Hepatocyte (in vitro differentiated cells): ENCODE data around the gene MSGN1. TPM values are rescaled to one million over a fixed set of nuclear protein-coding genes. Genes with fewer than 3 reads are reported as not detected.

Experiments used
- DNase-seq: peaks from one replicate; pipeline ENCODE4 v3.0.0-alpha.2; 2016; ENCODE audit warnings: low spot score
- H2AFZ ChIP-seq: fragments of 200-600 bp; sonication (generic); 2 replicates; pipeline ENCODE4 v1.6.0; 2016; ENCODE audit warnings: antibody characterized with exemption, mild to moderate bottlenecking
- H3K27ac ChIP-seq: fragments of 200-600 bp; sonication (generic); 2 replicates; pipeline ENCODE4 v1.5.1; 2016; ENCODE audit warnings: mild to moderate bottlenecking
- H3K27me3 ChIP-seq: fragments of 200-600 bp; sonication (generic); 2 replicates; pipeline ENCODE4 v1.6.1; 2016
- H3K36me3 ChIP-seq: fragments of 200-600 bp; sonication (generic); replicated peaks from 2 replicates; pipeline ENCODE4 v1.5.1; 2016; ENCODE audit warnings: low read depth; ENCODE audit not compliant: insufficient read depth
- H3K4me1 ChIP-seq: fragments of 200-600 bp; sonication (generic); 2 replicates; pipeline ENCODE4 v1.5.1; 2016; ENCODE audit warnings: mild to moderate bottlenecking, moderate library complexity; ENCODE audit not compliant: insufficient read depth
- H3K4me2 ChIP-seq: fragments of 200-600 bp; sonication (generic); 2 replicates; pipeline ENCODE4 v1.6.0; 2016
- H3K4me3 ChIP-seq: fragments of 200-600 bp; sonication (generic); 2 replicates; pipeline ENCODE4 v1.5.1; 2016; ENCODE audit warnings: mild to moderate bottlenecking
- H3K79me2 ChIP-seq: fragments of 200-600 bp; sonication (generic); 2 replicates; pipeline ENCODE4 v1.6.0; 2017; ENCODE audit warnings: mild to moderate bottlenecking
- H3K9me2 ChIP-seq: fragments of 200-600 bp; sonication (generic); replicated peaks from 2 replicates; pipeline ENCODE4 v1.6.0; 2017; ENCODE audit warnings: mild to moderate bottlenecking; ENCODE audit not compliant: insufficient read depth
- H3K9me3 ChIP-seq: fragments of 200-600 bp; sonication (generic); 2 replicates; pipeline ENCODE4 v1.5.1; 2016; ENCODE audit warnings: low read depth, mild to moderate bottlenecking
- H4K20me1 ChIP-seq: fragments of 200-600 bp; sonication (generic); 2 replicates; pipeline ENCODE4 v1.6.0; 2016; ENCODE audit warnings: mild to moderate bottlenecking; ENCODE audit not compliant: insufficient read depth, poor library complexity, severe bottlenecking
- CTCF ChIP-seq: fragments of 200-600 bp; sonication (generic); IDR thresholded peaks from 2 replicates; pipeline ENCODE4 v1.5.1; 2016; ENCODE audit warnings: antibody characterized with exemption, mild to moderate bottlenecking; ENCODE audit not compliant: poor library complexity
- EZH2 ChIP-seq: fragments of 200-600 bp; sonication (generic); IDR thresholded peaks from 2 replicates; pipeline ENCODE4 v1.6.1; 2016; ENCODE audit warnings: antibody characterized with exemption, mild to moderate bottlenecking, borderline replicate concordance
- EZH2phosphoT487 ChIP-seq: fragments of 200-600 bp; sonication (generic); IDR thresholded peaks from one replicate; pipeline ENCODE4 v1.6.1; 2018; ENCODE audit warnings: antibody characterized with exemption, mild to moderate bottlenecking, low read depth, moderate library complexity; ENCODE audit not compliant: unreplicated experiment, severe bottlenecking
- WGBS: methylation state at CpG from one replicate; pipeline ENCODE4 v1.1.6; 2016; ENCODE audit warnings: low lambda C conversion rate; ENCODE audit errors: missing lambda C conversion rate; 5-methylcytosine and 5-hydroxymethylcytosine counted together
- polyA plus RNA-seq: library from polyadenylated mRNA; unstranded; fragments of >200 nt; fragmentation: Nextera tagmentation; extraction: Ambion mirVana; gene quantifications from 2 replicates; pipeline ENCODE4 v1.2.1, GENCODE V29; 2016
- total RNA-seq: library from RNA; depleted of rRNA; stranded (reverse); fragments of >200 nt; gene quantifications from 2 replicates; pipeline ENCODE4 v1.2.3, GENCODE V29; 2014

The MSGN1 gene
- total and polyA plus RNA-seq, 2 experiments from 2014 or later: not detected

- H3K27me3 ChIP-seq: peaks cover 13% of the 10 kb centered on the region
- H3K4me3 ChIP-seq: no peak overlapping the region
- no peak overlapping the region for H3K4me2 ChIP-seq
- no peak for TF ChIP-seq CTCF
- TF ChIP-seq EZH2: no peak
- no peak for TF ChIP-seq EZH2phosphoT487
- no peak for DNase-seq
- peaks cover 2% of the 10 kb centered on the region for H3K4me1 ChIP-seq
- H3K9me2 ChIP-seq: no peaks in the 10 kb centered on the region
- H3K79me2 ChIP-seq: no peaks in the 10 kb centered on the region
- H2AFZ ChIP-seq: no peak overlapping the region
- no peaks in the 10 kb centered on the region for H4K20me1 ChIP-seq
- H3K27ac ChIP-seq: no peak overlapping the region
- WGBS: 64% methylated on average over 4 of the region's 4 CpGs
- no peaks in the 10 kb centered on the region for H3K36me3 ChIP-seq
- H3K9me3 ChIP-seq: no peaks in the 10 kb centered on the region
Observed at GRCh38 chr2:17853799-17854198, 37.5 kb downstream of the MSGN1 start.

- Histone ChIP-seq H3K27me3 (peaks cover 19% of the 10 kb centered on the region), H4K20me1 (no peaks in the 10 kb centered on the region), H3K4me1 (no peaks in the 10 kb centered on the region), H3K9me3 (no peaks in the 10 kb centered on the region), H3K4me2 (no peak overlapping the region), H3K4me3 (no peak overlapping the region), H2AFZ (no peak overlapping the region), H3K79me2 (no peaks in the 10 kb centered on the region), H3K9me2 (no peaks in the 10 kb centered on the region), H3K27ac (no peak overlapping the region), H3K36me3 (no peaks in the 10 kb centered on the region)
- 54% methylated on average over 3 of the region's 3 CpGs for WGBS
- DNase-seq: no peak
- no peak for TF ChIP-seq CTCF
- no peak for TF ChIP-seq EZH2
- no peak for TF ChIP-seq EZH2phosphoT487
Observed at GRCh38 chr2:17857021-17857420, 40.8 kb downstream of the MSGN1 start.

- H3K4me1 ChIP-seq: no peaks in the 10 kb centered on the region
- H3K4me2 ChIP-seq: no peak overlapping the region
- TF ChIP-seq EZH2: no peak
- TF ChIP-seq EZH2phosphoT487: no peak
- TF ChIP-seq CTCF: no peak
- H3K27ac ChIP-seq: no peak overlapping the region
- no peaks in the 10 kb centered on the region for H4K20me1 ChIP-seq
- H2AFZ ChIP-seq: no peak overlapping the region
- no peaks in the 10 kb centered on the region for H3K79me2 ChIP-seq
- no peaks in the 10 kb centered on the region for H3K9me3 ChIP-seq
- H3K9me2 ChIP-seq: no peaks in the 10 kb centered on the region
- no peak overlapping the region for H3K4me3 ChIP-seq
- WGBS: 77% methylated on average over 1 of the region's 1 CpG
- no peak for DNase-seq
- H3K27me3 ChIP-seq: peaks cover 19% of the 10 kb centered on the region
- H3K36me3 ChIP-seq: no peaks in the 10 kb centered on the region
Observed at GRCh38 chr2:17858064-17858463, 41.8 kb downstream of the MSGN1 start.

GRCh38 chr2:17863539-17863938 lies 47.3 kb downstream of the MSGN1 start:
- H3K4me1 ChIP-seq: no peaks in the 10 kb centered on the region
- no peak overlapping the region for H3K27ac ChIP-seq
- TF ChIP-seq CTCF (no peak), EZH2 (no peak), EZH2phosphoT487 (no peak)
- peaks cover 6% of the 10 kb centered on the region for H3K27me3 ChIP-seq
- H3K4me2 ChIP-seq: no peak overlapping the region
- no peak overlapping the region for H2AFZ ChIP-seq
- no peaks in the 10 kb centered on the region for H3K79me2 ChIP-seq
- WGBS: 46% methylated on average over 4 of the region's 4 CpGs
- no peaks in the 10 kb centered on the region for H4K20me1 ChIP-seq
- no peak overlapping the region for H3K4me3 ChIP-seq
- no peak for DNase-seq
- no peaks in the 10 kb centered on the region for H3K9me3 ChIP-seq
- H3K9me2 ChIP-seq: no peaks in the 10 kb centered on the region
- H3K36me3 ChIP-seq: no peaks in the 10 kb centered on the region
